Gastroesophageal sphincter (tissue), 3 donors: ENCODE measurements around the gene GADD45GIP1.

Experiments
- POLR2AphosphoS5 ChIP-seq: sonication (generic); formaldehyde crosslinking; IDR thresholded peaks from one replicate; pipeline ENCODE4 v1.6.1; 2017; ENCODE audit warnings: antibody characterized with exemption
- TF ChIP-seq, protein P1 (sequence below), 4 experiments: fragments of 200-600 bp in 2 of 4; fragments of 450-650 bp in 2 of 4; sonication (generic) in 1 of 4; IDR thresholded peaks; one replicate each; pipeline ENCODE4 v1.5.1; 2017 to 2019; ENCODE audit warnings: antibody characterized with exemption in 4 of 4, mild to moderate bottlenecking in 2 of 4, moderate library complexity in 2 of 4

DNA sequence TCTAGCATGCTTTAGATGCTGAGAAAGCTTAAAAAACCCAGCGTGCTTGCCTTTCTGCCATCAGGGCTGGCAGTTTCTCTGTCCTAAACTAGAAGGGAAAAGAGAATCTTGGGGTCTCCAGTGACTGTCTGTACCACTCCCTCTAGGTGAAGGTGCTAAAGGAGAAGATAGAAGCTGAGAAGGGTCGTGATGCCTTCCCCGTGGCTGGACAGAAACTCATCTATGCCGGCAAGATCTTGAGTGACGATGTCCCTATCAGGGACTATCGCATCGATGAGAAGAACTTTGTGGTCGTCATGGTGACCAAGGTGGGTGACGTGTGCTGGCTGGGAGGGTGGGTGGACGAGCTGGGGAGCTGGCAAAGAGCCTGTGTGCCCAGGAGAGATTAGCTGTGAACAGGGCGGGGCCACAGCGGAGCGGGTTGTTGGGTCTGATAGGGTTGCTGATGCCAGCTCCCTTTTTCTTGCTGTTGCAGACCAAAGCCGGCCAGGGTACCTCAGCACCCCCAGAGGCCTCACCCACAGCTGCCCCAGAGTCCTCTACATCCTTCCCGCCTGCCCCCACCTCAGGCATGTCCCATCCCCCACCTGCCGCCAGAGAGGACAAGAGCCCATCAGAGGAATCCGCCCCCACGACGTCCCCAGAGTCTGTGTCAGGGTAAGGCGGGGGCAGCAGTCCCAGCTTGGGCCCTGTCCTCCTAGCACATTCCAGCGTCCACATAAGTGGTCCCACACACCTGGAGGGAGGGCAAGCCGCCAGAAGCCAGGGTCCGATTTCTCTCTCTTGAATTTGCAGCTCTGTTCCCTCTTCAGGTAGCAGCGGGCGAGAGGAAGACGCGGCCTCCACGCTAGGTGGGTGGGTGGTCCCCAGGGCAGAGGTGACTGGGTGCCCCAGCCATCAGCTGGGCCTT lies 9.1 kb downstream of the GADD45GIP1 start:
- TF ChIP-seq, protein P1, sequence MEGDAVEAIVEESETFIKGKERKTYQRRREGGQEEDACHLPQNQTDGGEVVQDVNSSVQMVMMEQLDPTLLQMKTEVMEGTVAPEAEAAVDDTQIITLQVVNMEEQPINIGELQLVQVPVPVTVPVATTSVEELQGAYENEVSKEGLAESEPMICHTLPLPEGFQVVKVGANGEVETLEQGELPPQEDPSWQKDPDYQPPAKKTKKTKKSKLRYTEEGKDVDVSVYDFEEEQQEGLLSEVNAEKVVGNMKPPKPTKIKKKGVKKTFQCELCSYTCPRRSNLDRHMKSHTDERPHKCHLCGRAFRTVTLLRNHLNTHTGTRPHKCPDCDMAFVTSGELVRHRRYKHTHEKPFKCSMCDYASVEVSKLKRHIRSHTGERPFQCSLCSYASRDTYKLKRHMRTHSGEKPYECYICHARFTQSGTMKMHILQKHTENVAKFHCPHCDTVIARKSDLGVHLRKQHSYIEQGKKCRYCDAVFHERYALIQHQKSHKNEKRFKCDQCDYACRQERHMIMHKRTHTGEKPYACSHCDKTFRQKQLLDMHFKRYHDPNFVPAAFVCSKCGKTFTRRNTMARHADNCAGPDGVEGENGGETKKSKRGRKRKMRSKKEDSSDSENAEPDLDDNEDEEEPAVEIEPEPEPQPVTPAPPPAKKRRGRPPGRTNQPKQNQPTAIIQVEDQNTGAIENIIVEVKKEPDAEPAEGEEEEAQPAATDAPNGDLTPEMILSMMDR (IDR thresholded peaks at IDR 0.05): no peak
- no peak for TF ChIP-seq POLR2AphosphoS5
